Liver (tissue), 9 donors: ENCODE results near the gene MOB1A. TPM values are rescaled to one million over a fixed set of nuclear protein-coding genes. Genes with fewer than 3 reads are reported as not detected.

Experiments
- DNase-seq: peaks from one replicate; pipeline ENCODE4 v3.0.0-alpha.2; 2017; ENCODE audit warnings: low spot score
- H3K27ac ChIP-seq, 2 donors: one replicate each; pipeline ENCODE4 v1.7.0; 2013; ENCODE audit warnings: inconsistent platforms in 2 of 2, low read length in 2 of 2, control low read depth in 1 of 2, low read depth in 1 of 2, mild to moderate bottlenecking in 1 of 2
- H3K27me3 ChIP-seq, 4 donors: one replicate each; pipeline versions ENCODE4 v1.6.1 to v1.7.0; 2013; ENCODE audit warnings: low read length in 3 of 4, inconsistent platforms in 1 of 4, mild to moderate bottlenecking in 1 of 4, moderate library complexity in 1 of 4; ENCODE audit not compliant: control insufficient read depth in 4 of 4, insufficient read depth in 4 of 4
- H3K36me3 ChIP-seq, 4 donors: one replicate each; pipeline versions ENCODE4 v1.6.1 to v1.7.0; 2013; ENCODE audit warnings: low read length in 3 of 4, mild to moderate bottlenecking in 3 of 4, low read depth in 1 of 4, moderate library complexity in 1 of 4; ENCODE audit not compliant: control insufficient read depth in 4 of 4, insufficient read depth in 3 of 4
- H3K4me1 ChIP-seq, 4 donors: one replicate each; pipeline versions ENCODE4 v1.6.1 to v1.7.0; 2013; ENCODE audit warnings: low read length in 3 of 4, mild to moderate bottlenecking in 3 of 4, moderate library complexity in 1 of 4; ENCODE audit not compliant: control insufficient read depth in 4 of 4, insufficient read depth in 4 of 4
- H3K4me3 ChIP-seq, 3 donors: one replicate each; pipeline versions ENCODE4 v1.6.1 to v1.7.0; 2013; ENCODE audit warnings: low read length in 3 of 3, control low read depth in 1 of 3, low read depth in 1 of 3, mild to moderate bottlenecking in 1 of 3
- H3K9ac ChIP-seq, 2 donors: one replicate each; pipeline ENCODE4 v1.7.0; 2013; ENCODE audit warnings: low read length in 2 of 2, mild to moderate bottlenecking in 2 of 2, moderate library complexity in 2 of 2, control low read depth in 1 of 2, low read depth in 1 of 2
- H3K9me3 ChIP-seq, 4 donors: one replicate each; pipeline versions ENCODE4 v1.6.1 to v1.7.0; 2013; ENCODE audit warnings: low read length in 3 of 4; ENCODE audit not compliant: control insufficient read depth in 4 of 4
- ATF3 ChIP-seq: IDR thresholded peaks from 2 replicates; pipeline ENCODE4 v1.6.1; 2016; ENCODE audit warnings: antibody characterized with exemption
- CTCF ChIP-seq: fragments of 150-350 bp; IDR thresholded peaks from 2 replicates; pipeline ENCODE4 v1.5.1; 2017; ENCODE audit warnings: improper control_type of control experiment, low read depth, low read length; ENCODE audit not compliant: missing input control
- EGR1 ChIP-seq, 2 donors: IDR thresholded peaks; 2 replicates each; pipeline ENCODE4 v1.6.1; 2016 to 2018; ENCODE audit warnings: antibody characterized with exemption in 2 of 2, low read depth in 2 of 2
- FOXA1 ChIP-seq: IDR thresholded peaks from 2 replicates; pipeline ENCODE4 v1.6.1; 2016; ENCODE audit warnings: antibody characterized with exemption
- FOXA2 ChIP-seq: IDR thresholded peaks from 2 replicates; pipeline ENCODE4 v1.6.1; 2016; ENCODE audit warnings: antibody characterized with exemption
- GABPA ChIP-seq, 2 donors: IDR thresholded peaks in 1 of 2; conservative IDR thresholded peaks in 1 of 2; 2 replicates each; pipeline ENCODE4 v1.6.1; 2016; ENCODE audit warnings: antibody characterized with exemption in 2 of 2, mild to moderate bottlenecking in 1 of 2, moderate library complexity in 1 of 2
- HNF4A ChIP-seq, 2 donors: conservative IDR thresholded peaks; 2 replicates each; pipeline ENCODE4 v1.6.1; 2016; ENCODE audit warnings: antibody characterized with exemption in 2 of 2, mild to moderate bottlenecking in 2 of 2
- HNF4G ChIP-seq: IDR thresholded peaks from 2 replicates; pipeline ENCODE4 v1.6.1; 2016; ENCODE audit warnings: antibody characterized with exemption
- JUND ChIP-seq, 2 donors: IDR thresholded peaks; 2 replicates each; pipeline ENCODE4 v1.6.1; 2016; ENCODE audit warnings: antibody characterized with exemption in 2 of 2
- NR2F2 ChIP-seq: IDR thresholded peaks from 2 replicates; pipeline ENCODE4 v1.6.1; 2016; ENCODE audit warnings: antibody characterized with exemption
- RAD21 ChIP-seq, 2 donors: IDR thresholded peaks; 2 replicates each; pipeline ENCODE4 v1.6.1; 2016; ENCODE audit warnings: antibody characterized with exemption in 2 of 2, mild to moderate bottlenecking in 2 of 2
- RXRA ChIP-seq, 2 donors: IDR thresholded peaks; 2 replicates each; pipeline ENCODE4 v1.6.1; 2017 to 2018; ENCODE audit warnings: antibody characterized with exemption in 2 of 2, mild to moderate bottlenecking in 1 of 2
- SP1 ChIP-seq: IDR thresholded peaks from 2 replicates; pipeline ENCODE4 v1.6.1; 2018; ENCODE audit warnings: antibody characterized with exemption, mild to moderate bottlenecking
- TAF1 ChIP-seq: conservative IDR thresholded peaks from 2 replicates; pipeline ENCODE4 v1.6.1; 2016; ENCODE audit warnings: antibody characterized with exemption, mild to moderate bottlenecking
- YY1 ChIP-seq: IDR thresholded peaks from 2 replicates; pipeline ENCODE4 v1.6.1; 2016; ENCODE audit warnings: antibody characterized with exemption, mild to moderate bottlenecking
- ZBTB33 ChIP-seq: IDR thresholded peaks from 2 replicates; pipeline ENCODE4 v1.6.1; 2016; ENCODE audit warnings: antibody characterized with exemption
- WGBS: extraction: QIAGEN DNeasy Blood & Tissue Kit; methylation state at CpG from one replicate; pipeline ENCODE4 v1.1.7; 2013; 5-methylcytosine and 5-hydroxymethylcytosine counted together
- polyA plus RNA-seq, 2 donors: library from polyadenylated mRNA; stranded (reverse) in 1 of 2; unstranded in 1 of 2; fragments of 200-250 nt in 1 of 2; fragments of >200 nt in 1 of 2; fragmentation: Nextera tagmentation in 1 of 2; extraction: Ambion mirVana in 1 of 2; gene quantifications; one replicate each; pipeline versions ENCODE4 v1.2.1 to v1.2.3, GENCODE V29; 2013 to 2015
- total RNA-seq, 2 donors: library from RNA; depleted of rRNA; stranded (reverse); fragments of >200 nt; gene quantifications; one replicate each; pipeline ENCODE4 v1.2.3, GENCODE V29; 2014
- donor health status: healthy.
- donor health status: healthy.
- donor health status: healthy.
- donor health status: healthy.
- donor health status: healthy.

Gene MOB1A
- total and polyA plus RNA-seq, 4 donors, result 15.5 to 44.7 (median 23.0) TPM

GRCh38 chr2:74191596-74192380 lies 13.1 kb upstream of the MOB1A start:
- no peak for TF ChIP-seq YY1
- TF ChIP-seq TAF1, result no peak
- no peak for TF ChIP-seq RXRA (IDR thresholded peaks at IDR 0.05)
- TF ChIP-seq JUND (IDR thresholded peaks at IDR 0.05), result no peak
- no peak for TF ChIP-seq EGR1 (IDR thresholded peaks at IDR 0.05; ENCODE audit: low read depth in 2 of 2)
- no peak for TF ChIP-seq FOXA2
- TF ChIP-seq CTCF, result no peak
- TF ChIP-seq ZBTB33, result no peak
- no peak for TF ChIP-seq RAD21 (IDR thresholded peaks at IDR 0.05)
- no peak for TF ChIP-seq GABPA (IDR thresholded peaks at IDR 0.05 in 1 of 2, conservative IDR thresholded peaks at IDR 0.05 in 1 of 2)
- no peak for TF ChIP-seq FOXA1
- no peak for TF ChIP-seq HNF4A (conservative IDR thresholded peaks at IDR 0.05)
- TF ChIP-seq ATF3, result no peak
- no peak for TF ChIP-seq NR2F2
- TF ChIP-seq SP1, result no peak
- H3K9me3 ChIP-seq, result no peaks in the 10 kb centered on the region
- H3K9ac ChIP-seq, result no peak overlapping the region
- H3K27me3 ChIP-seq, result no peaks in the 10 kb centered on the region
- no peak overlapping the region for H3K4me3 ChIP-seq
- no peak for DNase-seq
- no peaks in the 10 kb centered on the region for H3K4me1 ChIP-seq
- H3K36me3 ChIP-seq, result no peaks in the 10 kb centered on the region
- 74% methylated on average over 6 of the region's 6 CpGs for WGBS
- H3K27ac ChIP-seq, result no peak overlapping the region

- Histone ChIP-seq H3K9ac (no peak overlapping the region), H3K27me3 (no peaks in the 10 kb centered on the region), H3K9me3 (no peaks in the 10 kb centered on the region), H3K36me3 (no peaks in the 10 kb centered on the region), H3K27ac (no peak overlapping the region), H3K4me3 (no peak overlapping the region), H3K4me1 (no peaks in the 10 kb centered on the region)
- WGBS, result 92% methylated on average over 3 of the region's 3 CpGs
- no peak for DNase-seq
- TF ChIP-seq YY1 (no peak), HNF4G (no peak), FOXA1 (no peak), RXRA (IDR thresholded peaks at IDR 0.05) (no peak)
Measured at GRCh38 chr2:74188696-74189095, 10.0 kb upstream of the MOB1A start.
